ENCODE results near the gene ABCD1. TPM values are rescaled to one million over a fixed set of nuclear protein-coding genes. Genes with fewer than 3 reads are reported as not detected.

The ABCD1 gene
- total and polyA plus RNA-seq, 9 donors = 1.4 to 11.1 (median 8.3) TPM

GRCh38 chrX:153783378-153784013 is 58.8 kb downstream of the ABCD1 start:
- Histone ChIP-seq H3K27ac (no peak overlapping the region), H3K4me1 (ENCODE audit: insufficient read depth) (no peaks in the 10 kb centered on the region), H3K27me3 (no peaks in the 10 kb centered on the region), H3K4me3 (no peak overlapping the region), H3K9me3 (no peaks in the 10 kb centered on the region), H3K36me3 (no peaks in the 10 kb centered on the region)
- intact Hi-C loops (cut with DNase I) = no loop called here
- no peak for DNase-seq
- TF ChIP-seq EP300 (IDR thresholded peaks at IDR 0.05) = no peak
- 74 to 80% (median 80%) methylated on average over 24 of the region's 24 CpGs for WGBS, 3 donors

- no peaks in the 10 kb centered on the region for H3K36me3 ChIP-seq
- H3K4me3 ChIP-seq = no peak overlapping the region
- no peaks in the 10 kb centered on the region for H3K4me1 ChIP-seq (ENCODE audit: insufficient read depth)
- WGBS, 3 donors = 85 to 90% (median 86%) methylated on average over 24 to 27 of the region's 27 CpGs
- no peak for DNase-seq
- no peaks in the 10 kb centered on the region for H3K27me3 ChIP-seq
- no peaks in the 10 kb centered on the region for H3K9me3 ChIP-seq
- H3K27ac ChIP-seq = no peak overlapping the region
- TF ChIP-seq POLR2A (IDR thresholded peaks at IDR 0.05) (no peak), EP300 (IDR thresholded peaks at IDR 0.05) (no peak), CTCF (IDR thresholded peaks at IDR 0.05) (no peak)
- intact Hi-C loops (cut with DNase I) = no loop called here
Observed at GRCh38 chrX:153784325-153784967, 59.8 kb downstream of the ABCD1 start.

GRCh38 chrX:153786669-153787068 is 62.0 kb downstream of the ABCD1 start:
- no peak for TF ChIP-seq EP300 (IDR thresholded peaks at IDR 0.05)
- no peak for TF ChIP-seq POLR2A (IDR thresholded peaks at IDR 0.05)
- 84 to 88% (median 85%) methylated on average over 15 of the region's 15 CpGs for WGBS, 3 donors
- no peak for DNase-seq
- H3K4me1 ChIP-seq (ENCODE audit: insufficient read depth) = no peaks in the 10 kb centered on the region
- intact Hi-C loops (cut with DNase I) = no loop called here
- H3K36me3 ChIP-seq = no peaks in the 10 kb centered on the region
- H3K4me3 ChIP-seq = no peak overlapping the region
- no peak overlapping the region for H3K27ac ChIP-seq
- H3K9me3 ChIP-seq = no peaks in the 10 kb centered on the region
- no peaks in the 10 kb centered on the region for H3K27me3 ChIP-seq

GRCh38 chrX:153789654-153790053 is 65.0 kb downstream of the ABCD1 start:
- intact Hi-C loops (cut with DNase I) = loop anchor here in 1 of 4 donors (10.0 kb wide), 1 partner anchor 275 kb away; no protein-coding TSS in a partner anchor
- TF ChIP-seq EP300 (IDR thresholded peaks at IDR 0.05) = no peak
- no peak for TF ChIP-seq POLR2A (IDR thresholded peaks at IDR 0.05)
- no peak for TF ChIP-seq CTCF (IDR thresholded peaks at IDR 0.05)
- WGBS, 3 donors = 82 to 95% (median 94%) methylated on average over 12 of the region's 12 CpGs

GRCh38 chrX:153791104-153791852 is 66.6 kb downstream of the ABCD1 start:
- Histone ChIP-seq H3K9me3 (no peaks in the 10 kb centered on the region), H3K4me1 (ENCODE audit: insufficient read depth) (peaks cover 5% of the 10 kb centered on the region), H3K27me3 (no peaks in the 10 kb centered on the region), H3K27ac (no peak overlapping the region), H3K4me3 (no peak overlapping the region), H3K36me3 (no peaks in the 10 kb centered on the region)
- 81 to 85% (median 83%) methylated on average over 17 of the region's 17 CpGs for WGBS, 3 donors
- DNase-seq = no peak
- intact Hi-C loops (cut with DNase I) = loop anchor here in 1 of 4 donors (10.0 kb wide), 1 partner anchor 274 kb away; no protein-coding TSS in a partner anchor
- TF ChIP-seq POLR2A (IDR thresholded peaks at IDR 0.05) = no peak
- no peak for TF ChIP-seq EP300 (IDR thresholded peaks at IDR 0.05)
- no peak for TF ChIP-seq CTCF (IDR thresholded peaks at IDR 0.05)

More at GRCh38 chrX:153789654-153790053, 65.0 kb downstream of the ABCD1 start:
- no peaks in the 10 kb centered on the region for H3K9me3 ChIP-seq
- no peaks in the 10 kb centered on the region for H3K36me3 ChIP-seq
- H3K27me3 ChIP-seq = no peaks in the 10 kb centered on the region
- DNase-seq = no peak
- peaks cover 5% of the 10 kb centered on the region for H3K4me1 ChIP-seq (ENCODE audit: insufficient read depth)
- H3K4me3 ChIP-seq = no peak overlapping the region
- no peak overlapping the region for H3K27ac ChIP-seq

All from ovary (tissue), 9 donors.